T-cell (primary cell): ENCODE data around the gene CALR3. TPM values are rescaled to one million over a fixed set of nuclear protein-coding genes. Genes with fewer than 3 reads are reported as not detected.

ENCODE experiments used
- ATAC-seq, 4 experiments: fragments of 200-7000 bp in 3 of 4; fragments of 150-1000 bp in 1 of 4; cut with Tn5 transposase; replicated peaks in 1 of 4; 1 replicate in 3 of 4; 2 replicates in 1 of 4; pipeline ENCODE4 v1.10.0; 2021; ENCODE audit warnings: moderate library complexity in 3 of 4, mild to moderate bottlenecking in 2 of 4, moderate number of reproducible peaks in 1 of 4
- CTCF ChIA-PET, 2 donors: fragments of 300-600 bp; sonication (Branson Sonifier 250); formaldehyde crosslinking; loops; one replicate each; lab custom pipeline; 2022; ENCODE audit warnings: antibody characterized with exemption in 2 of 2; lab: Charles Lee
- POLR2A ChIA-PET, 2 donors: fragments of 300-600 bp; sonication (Branson Sonifier 250); formaldehyde crosslinking; loops; one replicate each; lab custom pipeline; 2022; ENCODE audit warnings: antibody characterized with exemption in 2 of 2; lab: Charles Lee
- DNase-seq, 35 experiments: peaks; one replicate each; pipeline versions ENCODE4 v3.0.0 to v3.0.0-alpha.2; 2013 to 2023
- H3K27ac ChIP-seq: one replicate; pipeline ENCODE4 v1.5.1; 2013; ENCODE audit warnings: low read length
- H3K27me3 ChIP-seq, 2 experiments: replicated peaks in 1 of 2; 1 replicate in 1 of 2; 2 replicates in 1 of 2; pipeline versions ENCODE4 v1.6.1 to v1.7.0; 2013; ENCODE audit warnings: low read length in 1 of 2, mixed read lengths in 1 of 2; ENCODE audit not compliant: control insufficient read depth in 2 of 2, insufficient read depth in 2 of 2; ENCODE audit errors: extremely low read depth in 1 of 2
- H3K36me3 ChIP-seq, 2 donors: 1 replicate in 1 of 2; 2 replicates in 1 of 2; pipeline versions ENCODE4 v1.6.1 to v1.7.0; 2013; ENCODE audit warnings: low read length in 1 of 2; ENCODE audit not compliant: control insufficient read depth in 2 of 2, insufficient read depth in 1 of 2; ENCODE audit errors: extremely low read depth in 1 of 2
- H3K4me1 ChIP-seq, 2 experiments: 1 replicate in 1 of 2; 2 replicates in 1 of 2; pipeline versions ENCODE4 v1.6.1 to v1.7.0; 2013; ENCODE audit warnings: low read length in 2 of 2, mixed read lengths in 1 of 2; ENCODE audit not compliant: insufficient read depth in 2 of 2, control insufficient read depth in 1 of 2; ENCODE audit errors: extremely low read depth in 1 of 2
- H3K4me3 ChIP-seq, 2 donors: 1 replicate in 1 of 2; 2 replicates in 1 of 2; pipeline versions ENCODE4 v1.5.1 to v1.7.0; 2013; ENCODE audit warnings: mild to moderate bottlenecking in 2 of 2, low read length in 1 of 2, moderate library complexity in 1 of 2; ENCODE audit not compliant: control insufficient read depth in 1 of 2; ENCODE audit errors: extremely low read depth in 1 of 2
- H3K9me3 ChIP-seq: 2 replicates; pipeline ENCODE4 v1.7.0; 2013
- H3K27ac Mint-ChIP-seq, 2 donors: one replicate each; pipeline ENCODE4 v1.8.0; 2020 to 2021; ENCODE audit warnings: mild to moderate bottlenecking in 2 of 2, mixed read lengths in 2 of 2
- H3K27me3 Mint-ChIP-seq, 2 donors: one replicate each; pipeline ENCODE4 v1.8.0; 2021 to 2022; ENCODE audit warnings: mixed read lengths in 2 of 2
- H3K36me3 Mint-ChIP-seq: one replicate; pipeline ENCODE4 v1.8.0; 2021; ENCODE audit warnings: mixed read lengths
- H3K4me1 Mint-ChIP-seq, 3 donors: one replicate each; pipeline ENCODE4 v1.8.0; 2020 to 2022; ENCODE audit warnings: mixed read lengths in 3 of 3, mild to moderate bottlenecking in 1 of 3
- H3K4me3 Mint-ChIP-seq, 3 donors: one replicate each; pipeline ENCODE4 v1.8.0; 2020 to 2022; ENCODE audit warnings: mild to moderate bottlenecking in 3 of 3, mixed read lengths in 3 of 3, moderate library complexity in 3 of 3
- H3K9me3 Mint-ChIP-seq, 3 donors: one replicate each; pipeline ENCODE4 v1.8.0; 2020 to 2022; ENCODE audit warnings: mixed read lengths in 3 of 3
- WGBS: methylation state at CpG from one replicate; pipeline ENCODE4 v1.1.5; 2013; ENCODE audit warnings: missing lambda C conversion rate; ENCODE audit not compliant: insufficient coverage; 5-methylcytosine and 5-hydroxymethylcytosine counted together
- total RNA-seq, 35 experiments: library from RNA in 6 of 35; stranded (reverse) in 6 of 35; fragments of 120-200 nt in 1 of 35; gene quantifications; one replicate each; pipeline versions ENCODE4 v1.2.1 to v1.2.4 and lab custom pipeline; 2013 to 2026

The CALR3 gene
- total RNA-seq, 5 donors from 2014 or later (not counting 1 experiment from before 2014, with no cell fraction given), result not detected

DNA sequence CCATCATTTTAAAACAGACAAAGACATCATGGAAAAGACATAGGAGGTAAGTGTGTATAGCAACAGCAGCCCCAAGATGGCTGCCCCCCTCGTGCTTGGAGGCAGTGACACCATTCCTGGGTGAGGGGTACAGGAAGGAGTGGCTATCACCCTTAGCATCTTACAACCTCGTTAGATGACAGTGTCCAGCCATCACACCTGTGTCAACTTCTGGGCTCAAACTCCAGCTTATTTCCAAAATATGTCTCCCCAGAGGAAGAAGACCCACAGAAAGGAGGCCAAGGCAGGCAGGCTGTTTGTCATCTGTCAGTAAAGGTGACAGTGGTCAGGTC is 51.7 kb downstream of the CALR3 start:
- CTCF ChIA-PET, result no interaction called here

DNA sequence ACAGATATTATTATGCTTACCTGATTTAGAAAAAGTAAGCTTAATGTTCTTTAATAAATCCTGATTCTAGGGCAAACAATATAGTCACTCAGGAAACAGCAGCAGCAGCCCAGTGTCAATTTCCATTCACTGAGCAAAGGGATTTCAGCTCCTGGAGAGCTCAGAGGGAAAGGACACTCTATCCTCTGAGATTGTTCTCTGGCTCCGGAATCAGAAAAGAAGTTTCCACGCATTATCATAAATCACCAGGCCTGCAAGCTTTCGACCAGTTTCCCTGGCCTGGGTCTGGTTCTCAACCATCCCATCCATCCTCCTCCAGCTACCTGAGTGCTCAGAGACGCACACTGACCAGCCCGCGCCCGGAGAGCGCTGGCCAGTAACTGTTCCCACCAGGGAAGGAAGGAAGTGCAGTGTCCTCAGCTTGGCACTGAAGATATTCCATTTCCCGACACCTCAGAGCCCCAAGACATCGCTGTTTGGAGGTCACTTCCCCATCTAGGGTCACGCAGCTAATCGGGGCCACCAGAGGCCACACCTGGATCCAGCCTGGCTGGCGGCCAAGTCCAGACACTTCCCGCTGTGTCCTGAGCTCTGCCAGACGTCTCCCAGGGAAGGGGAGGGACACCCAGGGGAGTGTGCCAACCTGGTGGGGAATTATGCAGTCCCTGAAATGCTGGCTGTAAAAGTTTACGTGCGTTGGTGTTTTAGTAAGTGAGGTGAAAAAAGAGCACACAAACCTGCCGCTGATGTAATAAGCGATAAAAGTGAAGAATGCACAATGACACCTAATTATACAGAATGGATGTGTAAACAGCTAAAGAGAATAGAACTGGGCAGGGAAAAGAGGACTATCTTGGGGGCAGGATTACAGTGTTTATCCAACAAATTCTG is 53.3 kb downstream of the CALR3 start:
- WGBS, result 96% methylated on average over 11 of the region's 19 CpGs
- no peak for DNase-seq
- Mint-ChIP-seq H3K4me1 (peaks cover 38 to 47% (median 44%) of the 10 kb centered on the region in 3 donors), H3K36me3 (peaks cover 17% of the 10 kb centered on the region), H3K27ac (no peak overlapping the region), H3K4me3 (no peak overlapping the region), H3K9me3 (no peaks in the 10 kb centered on the region), H3K27me3 (no peaks in the 10 kb centered on the region)
- peaks cover 16 to 22% of the 10 kb centered on the region in 2 donors for H3K36me3 ChIP-seq
- H3K4me3 ChIP-seq, result no peak overlapping the region
- H3K27ac ChIP-seq, result no peak overlapping the region
- no peaks in the 10 kb centered on the region for H3K27me3 ChIP-seq
- ChIA-PET POLR2A (no interaction called here), CTCF (interaction anchor here (0.5 to 1.2 kb wide), 3 partner anchors 10 to 260 kb away, joined by 3 to 7 read pairs (median 4); partner anchors contain the start of genes C19orf44 (in 1 of the 2) and CALR3 (in 1 of the 2))
- ATAC-seq, result no peak
- no peaks in the 10 kb centered on the region for H3K9me3 ChIP-seq
- H3K4me1 ChIP-seq, result peaks cover 0 to 32% of the 10 kb centered on the region in 2 experiments

More for the DNA sequence above, 51.7 kb downstream of the CALR3 start:
- Mint-ChIP-seq H3K27me3 (no peaks in the 10 kb centered on the region), H3K4me1 (peaks cover 50 to 60% (median 59%) of the 10 kb centered on the region in 3 donors), H3K4me3 (no peak overlapping the region), H3K9me3 (no peaks in the 10 kb centered on the region), H3K27ac (peak overlapping the region; percentile 55 to 86), H3K36me3 (peaks cover 17% of the 10 kb centered on the region)
- ATAC-seq (no peak), DNase-seq (no peak)
- POLR2A ChIA-PET, result no interaction called here
- H3K27me3 ChIP-seq, result no peaks in the 10 kb centered on the region
- peaks cover 0 to 48% of the 10 kb centered on the region in 2 experiments for H3K4me1 ChIP-seq
- H3K36me3 ChIP-seq, result peaks cover 13 to 15% of the 10 kb centered on the region in 2 donors
- H3K27ac ChIP-seq, result no peak overlapping the region
- H3K4me3 ChIP-seq, result no peak overlapping the region
- H3K9me3 ChIP-seq, result no peaks in the 10 kb centered on the region
- WGBS, result no CpG with 5 or more reads among the region's 2 CpGs

DNA sequence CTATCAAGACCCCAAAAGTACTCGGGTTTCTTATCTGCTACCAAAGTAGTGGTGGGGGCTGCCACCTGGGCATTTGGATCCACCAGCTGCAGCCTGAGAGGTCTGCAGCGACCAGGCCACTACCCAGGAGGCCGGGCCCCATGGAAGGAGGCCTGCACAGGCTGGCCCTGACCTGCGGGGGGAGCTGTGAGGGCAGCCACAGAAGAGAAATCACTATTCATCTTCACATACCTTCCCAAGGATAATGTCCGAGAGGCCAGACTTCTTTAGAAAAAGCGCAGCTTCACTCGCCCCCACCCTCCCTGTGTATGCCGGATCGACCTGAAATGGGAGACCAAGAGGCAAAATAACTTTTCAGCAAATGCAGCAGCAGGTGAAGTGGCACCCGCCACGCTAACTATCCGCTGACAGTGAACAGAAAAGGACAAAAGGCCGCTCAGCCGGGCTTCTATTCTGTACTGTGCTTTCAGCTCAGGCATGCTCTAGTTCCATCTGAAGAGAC is 54.3 kb downstream of the CALR3 start:
- Mint-ChIP-seq H3K27me3 (no peaks in the 10 kb centered on the region), H3K4me3 (no peak overlapping the region), H3K27ac (no peak overlapping the region), H3K9me3 (no peaks in the 10 kb centered on the region), H3K4me1 (peaks cover 31 to 37% (median 35%) of the 10 kb centered on the region in 3 donors), H3K36me3 (peaks cover 24% of the 10 kb centered on the region)
- POLR2A ChIA-PET, result no interaction called here
- 98% methylated on average over 7 of the region's 14 CpGs for WGBS
- H3K9me3 ChIP-seq, result no peaks in the 10 kb centered on the region
- CTCF ChIA-PET, result interaction anchor here (0.5 to 1.0 kb wide), 3 partner anchors 9 to 1138 kb away, joined by 3 to 7 read pairs (median 4); no protein-coding TSS in a partner anchor
- no peak overlapping the region for H3K4me3 ChIP-seq
- H3K36me3 ChIP-seq, result peaks cover 21 to 31% of the 10 kb centered on the region in 2 donors
- no peak overlapping the region for H3K27ac ChIP-seq
- peaks cover 0 to 23% of the 10 kb centered on the region in 2 experiments for H3K4me1 ChIP-seq
- ATAC-seq, result no peak
- DNase-seq, result peak in 3 of 35 experiments; percentile 22 to 30 (median 23)
- no peaks in the 10 kb centered on the region for H3K27me3 ChIP-seq

DNA sequence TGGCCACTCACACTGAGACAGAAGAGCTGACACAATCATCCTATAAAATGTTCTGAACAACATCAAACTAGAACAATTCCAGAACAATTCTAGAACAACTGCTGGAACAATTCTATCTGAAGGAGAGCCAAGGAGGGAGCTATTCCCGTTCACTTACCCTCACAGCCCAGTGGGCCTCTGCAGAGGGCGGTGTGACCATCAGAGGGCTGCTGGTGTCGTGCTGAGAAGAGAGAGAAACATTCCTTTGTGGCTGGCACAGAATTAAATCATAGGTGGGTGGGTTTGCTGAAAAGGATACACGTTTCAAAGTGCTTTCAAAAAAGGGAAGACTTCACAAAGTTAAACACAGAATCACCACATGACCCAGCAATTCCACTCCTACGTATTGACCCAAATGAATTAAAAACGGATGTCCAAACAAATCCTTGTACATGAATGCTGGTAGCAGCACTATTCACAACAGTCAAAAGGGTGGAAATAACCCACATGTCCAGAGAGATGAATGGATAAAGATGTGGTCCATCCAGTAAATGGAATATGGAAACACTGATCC is 59.1 kb downstream of the CALR3 start:
- H3K36me3 ChIP-seq, result peaks cover 33 to 67% of the 10 kb centered on the region in 2 donors

DNA sequence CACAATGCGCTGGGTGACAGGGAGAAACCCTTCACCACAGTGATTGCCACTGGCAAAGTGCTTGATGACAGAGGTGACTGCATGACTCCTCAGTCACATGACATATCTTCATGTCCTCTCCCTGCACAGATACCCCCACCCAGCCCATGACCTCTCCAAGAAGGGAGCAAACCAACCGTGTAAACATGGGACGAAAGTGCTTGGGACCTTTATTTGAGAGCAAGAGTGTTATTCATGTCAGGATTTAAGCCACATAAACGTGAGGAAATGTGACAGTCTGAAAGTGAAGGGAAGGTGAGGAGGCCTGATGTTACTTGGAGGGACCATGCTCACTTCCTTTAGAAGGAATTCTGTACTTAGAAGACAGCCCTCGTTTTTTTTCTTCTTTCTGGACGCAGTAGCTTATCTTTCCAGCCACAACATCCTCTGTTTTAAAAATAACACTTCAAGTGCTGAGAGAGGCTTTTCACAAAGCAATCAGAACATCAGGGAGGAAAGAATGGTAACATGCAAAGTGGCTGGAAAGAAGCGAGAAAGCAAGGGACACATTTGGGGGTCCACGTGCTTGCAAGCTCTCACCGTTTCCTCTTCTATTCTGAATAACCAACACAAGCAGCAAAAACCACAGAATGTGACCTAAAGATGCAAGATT is 59.8 kb downstream of the CALR3 start:
- 90% methylated on average over 2 of the region's 9 CpGs for WGBS
- Histone ChIP-seq H3K4me1 (no peaks in the 10 kb centered on the region), H3K4me3 (no peak overlapping the region), H3K27ac (no peak overlapping the region), H3K9me3 (no peaks in the 10 kb centered on the region), H3K27me3 (no peaks in the 10 kb centered on the region), H3K36me3 (peaks cover 33 to 73% of the 10 kb centered on the region in 2 donors)
- Mint-ChIP-seq H3K27ac (peak overlapping the region in 1 of 2 donors; percentile 46), H3K36me3 (peaks cover 39% of the 10 kb centered on the region), H3K9me3 (no peaks in the 10 kb centered on the region), H3K4me3 (no peak overlapping the region), H3K4me1 (peaks cover 0 to 8% (median 7%) of the 10 kb centered on the region in 3 donors), H3K27me3 (no peaks in the 10 kb centered on the region)
- ATAC-seq, result no peak
- ChIA-PET POLR2A (no interaction called here), CTCF (interaction anchor here in 1 of 2 donors (0.7 kb wide), 1 partner anchor 21 kb away, joined by 3 read pairs; no protein-coding TSS in a partner anchor)
- DNase-seq, result no peak

More for the DNA sequence above, 59.1 kb downstream of the CALR3 start:
- 73% methylated on average over 3 of the region's 6 CpGs for WGBS
- ATAC-seq, result no peak
- peaks cover 0 to 8% (median 7%) of the 10 kb centered on the region in 3 donors for H3K4me1 Mint-ChIP-seq
- Histone ChIP-seq H3K27ac (no peak overlapping the region), H3K9me3 (no peaks in the 10 kb centered on the region), H3K27me3 (no peaks in the 10 kb centered on the region), H3K4me1 (no peaks in the 10 kb centered on the region), H3K4me3 (no peak overlapping the region)
- H3K27ac Mint-ChIP-seq, result peak overlapping the region in 1 of 2 donors; percentile 46
- no peaks in the 10 kb centered on the region for H3K27me3 Mint-ChIP-seq
- H3K9me3 Mint-ChIP-seq, result no peaks in the 10 kb centered on the region
- CTCF ChIA-PET, result interaction anchor here in 1 of 2 donors (0.7 kb wide), 1 partner anchor 176 kb away, joined by 3 read pairs; no protein-coding TSS in a partner anchor
- H3K4me3 Mint-ChIP-seq, result no peak overlapping the region
- POLR2A ChIA-PET, result no interaction called here
- DNase-seq, result no peak
- peaks cover 33% of the 10 kb centered on the region for H3K36me3 Mint-ChIP-seq
